22Rv1 (cell line): Measurements from ENCODE around the gene CCNA2.

Experiments
- ZFX ChIP-seq: fragments of 450-650 bp; IDR thresholded peaks from 2 replicates; pipeline ENCODE4 v1.6.1; 2017; ENCODE audit warnings: antibody characterized with exemption, borderline replicate concordance
- TF ChIP-seq, protein P1 (sequence below): fragments of 450-650 bp; IDR thresholded peaks from 2 replicates; pipeline ENCODE4 v1.5.1; 2017; ENCODE audit warnings: mild to moderate bottlenecking

DNA sequence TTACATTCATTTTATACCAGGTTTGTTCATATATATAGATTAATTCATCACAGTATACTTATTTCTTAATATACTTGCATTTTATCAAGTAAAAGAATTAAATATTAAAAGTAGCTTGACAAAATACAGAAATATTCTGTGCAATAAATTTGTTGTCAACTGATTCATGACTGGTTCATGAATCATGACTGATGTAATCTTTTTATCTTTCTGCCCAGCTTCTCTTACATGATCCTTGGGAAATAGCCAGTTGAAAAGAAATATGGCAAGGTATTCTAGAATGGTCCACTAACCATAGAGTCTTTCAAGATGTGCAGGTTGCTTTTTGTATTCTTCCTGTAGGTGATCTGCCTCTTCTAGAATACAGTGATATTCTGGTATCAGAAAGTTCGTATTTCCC lies 4.2 kb upstream of the CCNA2 start:
- TF ChIP-seq, protein P1, sequence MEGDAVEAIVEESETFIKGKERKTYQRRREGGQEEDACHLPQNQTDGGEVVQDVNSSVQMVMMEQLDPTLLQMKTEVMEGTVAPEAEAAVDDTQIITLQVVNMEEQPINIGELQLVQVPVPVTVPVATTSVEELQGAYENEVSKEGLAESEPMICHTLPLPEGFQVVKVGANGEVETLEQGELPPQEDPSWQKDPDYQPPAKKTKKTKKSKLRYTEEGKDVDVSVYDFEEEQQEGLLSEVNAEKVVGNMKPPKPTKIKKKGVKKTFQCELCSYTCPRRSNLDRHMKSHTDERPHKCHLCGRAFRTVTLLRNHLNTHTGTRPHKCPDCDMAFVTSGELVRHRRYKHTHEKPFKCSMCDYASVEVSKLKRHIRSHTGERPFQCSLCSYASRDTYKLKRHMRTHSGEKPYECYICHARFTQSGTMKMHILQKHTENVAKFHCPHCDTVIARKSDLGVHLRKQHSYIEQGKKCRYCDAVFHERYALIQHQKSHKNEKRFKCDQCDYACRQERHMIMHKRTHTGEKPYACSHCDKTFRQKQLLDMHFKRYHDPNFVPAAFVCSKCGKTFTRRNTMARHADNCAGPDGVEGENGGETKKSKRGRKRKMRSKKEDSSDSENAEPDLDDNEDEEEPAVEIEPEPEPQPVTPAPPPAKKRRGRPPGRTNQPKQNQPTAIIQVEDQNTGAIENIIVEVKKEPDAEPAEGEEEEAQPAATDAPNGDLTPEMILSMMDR = no peak
- TF ChIP-seq ZFX = no peak
